Stimulated activated naive CD8-positive, alpha-beta T cell treated with anti-CD3 and anti-CD28 coated beads, Interleukin-15, amount 100 ng/mL, for 72 hours (primary cell): ENCODE results near the gene RAI1.

ENCODE experiments used
- ATAC-seq: fragments of 150-1000 bp; cut with Tn5 transposase; 2 replicates; pipeline ENCODE4 v1.10.0; 2021; ENCODE audit warnings: mild to moderate bottlenecking, moderate library complexity
- DNase-seq, 2 donors: peaks; one replicate each; pipeline ENCODE4 v3.0.0; 2021 to 2022
- H3K27ac Mint-ChIP-seq, 2 donors: one replicate each; pipeline ENCODE4 v1.8.0; 2022; ENCODE audit warnings: mild to moderate bottlenecking in 2 of 2, mixed read lengths in 2 of 2, moderate library complexity in 2 of 2
- H3K27me3 Mint-ChIP-seq: one replicate; pipeline ENCODE4 v1.8.0; 2022; ENCODE audit warnings: mixed read lengths
- H3K4me1 Mint-ChIP-seq: one replicate; pipeline ENCODE4 v1.8.0; 2022; ENCODE audit warnings: mild to moderate bottlenecking, mixed read lengths
- H3K4me3 Mint-ChIP-seq, 2 donors: one replicate each; pipeline ENCODE4 v1.8.0; 2022; ENCODE audit warnings: mild to moderate bottlenecking in 2 of 2, mixed read lengths in 2 of 2, moderate library complexity in 1 of 2
- H3K9me3 Mint-ChIP-seq, 2 donors: one replicate each; pipeline ENCODE4 v1.8.0; 2022; ENCODE audit warnings: mixed read lengths in 2 of 2

The RAI1 gene

GRCh38 chr17:17724307-17725010, 43.2 kb downstream of the RAI1 start:
- no peaks in the 10 kb centered on the region for H3K9me3 Mint-ChIP-seq
- DNase-seq (peak; percentile 31 to 60), ATAC-seq (peak; percentile 75)
- H3K27me3 Mint-ChIP-seq, result peaks cover 24% of the 10 kb centered on the region
- peak overlapping the region in 1 of 2 donors; percentile 93 for H3K27ac Mint-ChIP-seq
- peak overlapping the region; percentile 87 to 91 for H3K4me3 Mint-ChIP-seq
- peaks cover 82% of the 10 kb centered on the region for H3K4me1 Mint-ChIP-seq

- H3K27ac Mint-ChIP-seq, result no peak overlapping the region
- H3K27me3 Mint-ChIP-seq, result peaks cover 24% of the 10 kb centered on the region
- no peaks in the 10 kb centered on the region for H3K9me3 Mint-ChIP-seq
- H3K4me1 Mint-ChIP-seq, result peaks cover 88% of the 10 kb centered on the region
- ATAC-seq (no peak), DNase-seq (no peak)
- peak overlapping the region; percentile 36 to 66 for H3K4me3 Mint-ChIP-seq
Observed at GRCh38 chr17:17725011-17725751, 43.9 kb downstream of the RAI1 start.

GRCh38 chr17:17725752-17726457, 44.6 kb downstream of the RAI1 start:
- ATAC-seq (no peak), DNase-seq (no peak)
- Mint-ChIP-seq H3K9me3 (no peaks in the 10 kb centered on the region), H3K4me3 (peak overlapping the region in 1 of 2 donors; percentile 17), H3K27ac (no peak overlapping the region), H3K4me1 (peaks cover 91% of the 10 kb centered on the region), H3K27me3 (peaks cover 24% of the 10 kb centered on the region)

- ATAC-seq, result no peak
- no peak for DNase-seq
- H3K4me3 Mint-ChIP-seq, result no peak overlapping the region
- no peaks in the 10 kb centered on the region for H3K9me3 Mint-ChIP-seq
- peaks cover 19% of the 10 kb centered on the region for H3K27me3 Mint-ChIP-seq
- peaks cover 85% of the 10 kb centered on the region for H3K4me1 Mint-ChIP-seq
- H3K27ac Mint-ChIP-seq, result no peak overlapping the region
Observed at GRCh38 chr17:17726458-17727060, 45.3 kb downstream of the RAI1 start.

GRCh38 chr17:17727111-17727659, 45.9 kb downstream of the RAI1 start:
- Mint-ChIP-seq H3K4me3 (no peak overlapping the region), H3K27ac (no peak overlapping the region), H3K4me1 (peaks cover 78% of the 10 kb centered on the region), H3K9me3 (no peaks in the 10 kb centered on the region), H3K27me3 (peaks cover 13% of the 10 kb centered on the region)
- ATAC-seq (no peak), DNase-seq (no peak)

GRCh38 chr17:17728146-17728545, 46.9 kb downstream of the RAI1 start:
- no peak for ATAC-seq
- no peak overlapping the region for H3K4me3 Mint-ChIP-seq
- H3K4me1 Mint-ChIP-seq, result peaks cover 74% of the 10 kb centered on the region
- DNase-seq, result no peak
- H3K9me3 Mint-ChIP-seq, result no peaks in the 10 kb centered on the region
- peaks cover 3% of the 10 kb centered on the region for H3K27me3 Mint-ChIP-seq
- peak overlapping the region in 1 of 2 donors; percentile 37 for H3K27ac Mint-ChIP-seq

GRCh38 chr17:17728550-17729251, 47.4 kb downstream of the RAI1 start:
- Mint-ChIP-seq H3K4me1 (peaks cover 74% of the 10 kb centered on the region), H3K27me3 (no peaks in the 10 kb centered on the region), H3K9me3 (no peaks in the 10 kb centered on the region), H3K27ac (no peak overlapping the region), H3K4me3 (no peak overlapping the region)
- ATAC-seq (no peak), DNase-seq (no peak)

GRCh38 chr17:17729620-17730249, 48.5 kb downstream of the RAI1 start:
- DNase-seq (peak; percentile 54 to 58), ATAC-seq (peak; percentile 87)
- H3K9me3 Mint-ChIP-seq, result no peaks in the 10 kb centered on the region
- H3K4me3 Mint-ChIP-seq, result no peak overlapping the region
- H3K27me3 Mint-ChIP-seq, result no peaks in the 10 kb centered on the region
- no peak overlapping the region for H3K27ac Mint-ChIP-seq
- peaks cover 75% of the 10 kb centered on the region for H3K4me1 Mint-ChIP-seq

GRCh38 chr17:17730250-17730935, 49.1 kb downstream of the RAI1 start:
- H3K27ac Mint-ChIP-seq, result no peak overlapping the region
- ATAC-seq (no peak), DNase-seq (no peak)
- no peaks in the 10 kb centered on the region for H3K9me3 Mint-ChIP-seq
- no peaks in the 10 kb centered on the region for H3K27me3 Mint-ChIP-seq
- no peak overlapping the region for H3K4me3 Mint-ChIP-seq
- peaks cover 74% of the 10 kb centered on the region for H3K4me1 Mint-ChIP-seq

- H3K27me3 Mint-ChIP-seq, result no peaks in the 10 kb centered on the region
- no peak for ATAC-seq
Observed at GRCh38 chr17:17732444-17732843, 51.2 kb downstream of the RAI1 start.

GRCh38 chr17:17732892-17733670, 51.8 kb downstream of the RAI1 start:
- Mint-ChIP-seq H3K4me3 (no peak overlapping the region), H3K27me3 (no peaks in the 10 kb centered on the region), H3K4me1 (peaks cover 73% of the 10 kb centered on the region), H3K27ac (no peak overlapping the region), H3K9me3 (no peaks in the 10 kb centered on the region)
- DNase-seq (no peak), ATAC-seq (no peak)

More at GRCh38 chr17:17732444-17732843, 51.2 kb downstream of the RAI1 start:
- no peak overlapping the region for H3K27ac Mint-ChIP-seq
- peaks cover 74% of the 10 kb centered on the region for H3K4me1 Mint-ChIP-seq
- H3K9me3 Mint-ChIP-seq, result no peaks in the 10 kb centered on the region
- no peak for DNase-seq
- H3K4me3 Mint-ChIP-seq, result no peak overlapping the region

GRCh38 chr17:17736205-17737183, 55.2 kb downstream of the RAI1 start:
- H3K4me3 Mint-ChIP-seq, result peak overlapping the region in 1 of 2 donors; percentile 9

More at GRCh38 chr17:17736205-17737183, 55.2 kb downstream of the RAI1 start:
- no peak for ATAC-seq
- H3K9me3 Mint-ChIP-seq, result no peaks in the 10 kb centered on the region
- H3K27me3 Mint-ChIP-seq, result no peaks in the 10 kb centered on the region
- H3K27ac Mint-ChIP-seq, result no peak overlapping the region
- peaks cover 83% of the 10 kb centered on the region for H3K4me1 Mint-ChIP-seq
- DNase-seq, result no peak
